Measurements from ENCODE around the gene VAX1. TPM values are rescaled to one million over a fixed set of nuclear protein-coding genes. Genes with fewer than 3 reads are reported as not detected.

VAX1 gene
- total RNA-seq, 3 donors from 2014 or later (not counting 1 experiment from before 2014, with no cell fraction given), result not detected

GRCh38 chr10:117134306-117135025, 3.6 kb downstream of the VAX1 start:
- H3K27ac ChIP-seq (ENCODE audit: low read length), result no peak overlapping the region
- peaks cover 12% of the 10 kb centered on the region for H3K4me1 ChIP-seq (ENCODE audit: control insufficient read depth, insufficient read depth, low read length)
- H3K9me3 ChIP-seq (ENCODE audit: control insufficient read depth, insufficient read depth, low read length), result no peaks in the 10 kb centered on the region
- peaks cover 67 to 74% of the 10 kb centered on the region in 2 donors for H3K27me3 Mint-ChIP-seq (ENCODE audit: low read depth in 2 of 2)
- peaks cover 60% of the 10 kb centered on the region for H3K27me3 ChIP-seq (ENCODE audit: control insufficient read depth, insufficient read depth, low read length)
- peaks cover 14 to 21% of the 10 kb centered on the region in 2 donors for H3K4me1 Mint-ChIP-seq
- H3K36me3 Mint-ChIP-seq, result peaks cover 16% of the 10 kb centered on the region
- intact Hi-C loops (cut with micrococcal nuclease), result no loop called here
- no peak overlapping the region for H3K4me3 ChIP-seq (ENCODE audit: low read length)
- ATAC-seq, result no peak
- DNase-seq, result no peak
- no peak overlapping the region for H3K27ac Mint-ChIP-seq
- H3K4me3 Mint-ChIP-seq, result no peak overlapping the region
- no peaks in the 10 kb centered on the region for H3K9me3 Mint-ChIP-seq
- H3K36me3 ChIP-seq (ENCODE audit: control insufficient read depth, insufficient read depth, low read length), result no peaks in the 10 kb centered on the region
- no peak for TF ChIP-seq CTCF (IDR thresholded peaks at IDR 0.05)
- WGBS (ENCODE audit: insufficient coverage), result 3% methylated on average over 72 of the region's 72 CpGs

- Histone ChIP-seq H3K27ac (ENCODE audit: low read length) (no peak overlapping the region), H3K4me3 (ENCODE audit: low read length) (no peak overlapping the region), H3K27me3 (ENCODE audit: control insufficient read depth, insufficient read depth, low read length) (peaks cover 64% of the 10 kb centered on the region), H3K4me1 (ENCODE audit: control insufficient read depth, insufficient read depth, low read length) (peaks cover 12% of the 10 kb centered on the region), H3K36me3 (ENCODE audit: control insufficient read depth, insufficient read depth, low read length) (no peaks in the 10 kb centered on the region), H3K9me3 (ENCODE audit: control insufficient read depth, insufficient read depth, low read length) (no peaks in the 10 kb centered on the region)
- H3K9me3 Mint-ChIP-seq, result no peaks in the 10 kb centered on the region
- peaks cover 64 to 75% of the 10 kb centered on the region in 2 donors for H3K27me3 Mint-ChIP-seq (ENCODE audit: low read depth in 2 of 2)
- 3% methylated on average over 28 of the region's 28 CpGs for WGBS (ENCODE audit: insufficient coverage)
- H3K4me3 Mint-ChIP-seq, result no peak overlapping the region
- ATAC-seq (no peak), DNase-seq (no peak)
- H3K27ac Mint-ChIP-seq, result no peak overlapping the region
- TF ChIP-seq CTCF (IDR thresholded peaks at IDR 0.05), result no peak
- H3K36me3 Mint-ChIP-seq, result peaks cover 16% of the 10 kb centered on the region
- peaks cover 14 to 21% of the 10 kb centered on the region in 2 donors for H3K4me1 Mint-ChIP-seq
- intact Hi-C loops (cut with micrococcal nuclease), result no loop called here
Measured at GRCh38 chr10:117134056-117134305, 4.1 kb downstream of the VAX1 start.

GRCh38 chr10:117133273-117134055, 4.6 kb downstream of the VAX1 start:
- H3K27ac ChIP-seq (ENCODE audit: low read length), result no peak overlapping the region
- Mint-ChIP-seq H3K4me1 (peaks cover 14 to 21% of the 10 kb centered on the region in 2 donors), H3K36me3 (peaks cover 16% of the 10 kb centered on the region), H3K4me3 (peak overlapping the region; percentile 9), H3K27me3 (ENCODE audit: low read depth in 2 of 2) (peaks cover 65 to 75% of the 10 kb centered on the region in 2 donors), H3K27ac (no peak overlapping the region), H3K9me3 (no peaks in the 10 kb centered on the region)
- WGBS (ENCODE audit: insufficient coverage), result 5% methylated on average over 28 of the region's 30 CpGs
- intact Hi-C loops (cut with micrococcal nuclease), result no loop called here
- peaks cover 12% of the 10 kb centered on the region for H3K4me1 ChIP-seq (ENCODE audit: control insufficient read depth, insufficient read depth, low read length)
- H3K9me3 ChIP-seq (ENCODE audit: control insufficient read depth, insufficient read depth, low read length), result no peaks in the 10 kb centered on the region
- H3K4me3 ChIP-seq (ENCODE audit: low read length), result no peak overlapping the region
- H3K27me3 ChIP-seq (ENCODE audit: control insufficient read depth, insufficient read depth, low read length), result peaks cover 68% of the 10 kb centered on the region
- no peak for DNase-seq
- H3K36me3 ChIP-seq (ENCODE audit: control insufficient read depth, insufficient read depth, low read length), result no peaks in the 10 kb centered on the region
- no peak for ATAC-seq
- TF ChIP-seq CTCF (IDR thresholded peaks at IDR 0.05), result no peak

Measured in natural killer cell (primary cell).